GM12872 (cell line): ENCODE measurements around the gene CDC42EP4.

Source experiments
- CTCF ChIP-seq: IDR thresholded peaks from 3 replicates; pipeline ENCODE4 v1.5.1; 2011; ENCODE audit warnings: low read depth, mild to moderate bottlenecking, low read length, moderate library complexity; ENCODE audit not compliant: insufficient read depth

CDC42EP4 gene

GRCh38 chr17:73323409-73324159 lies 11.8 kb upstream of the CDC42EP4 start:
- no peak for TF ChIP-seq CTCF

GRCh38 chr17:73320601-73321264 lies 8.9 kb upstream of the CDC42EP4 start:
- TF ChIP-seq CTCF = no peak

- no peak for TF ChIP-seq CTCF
Measured at GRCh38 chr17:73319766-73320165, 8.0 kb upstream of the CDC42EP4 start.

GRCh38 chr17:73318836-73319235 lies 7.0 kb upstream of the CDC42EP4 start:
- TF ChIP-seq CTCF = no peak

GRCh38 chr17:73318427-73318813 lies 6.6 kb upstream of the CDC42EP4 start:
- TF ChIP-seq CTCF = no peak

GRCh38 chr17:73317513-73318426 lies 6.0 kb upstream of the CDC42EP4 start:
- no peak for TF ChIP-seq CTCF

GRCh38 chr17:73316919-73317505 lies 5.2 kb upstream of the CDC42EP4 start:
- TF ChIP-seq CTCF = no peak
